Upper lobe of right lung (tissue), 1 donor: ENCODE measurements around the gene FAM151B. TPM values are rescaled to one million over a fixed set of nuclear protein-coding genes. Genes with fewer than 3 reads are reported as not detected.
"Not testable (repeated sequence)": the region's sequence is repeated elsewhere in the genome, so short reads cannot be mapped to it uniquely, and the experiment has no call there.

Experiments used
- ATAC-seq: fragments of 200-7000 bp; cut with Tn5 transposase; one replicate; pipeline ENCODE4 v1.9.1; 2020; ENCODE audit warnings: mild to moderate bottlenecking, moderate library complexity
- DNase-seq: peaks from one replicate; pipeline ENCODE4 v3.0.0-alpha.2; 2020
- H3K27ac ChIP-seq: fragments of 200-600 bp; one replicate; pipeline ENCODE4 v1.8.0; 2022
- H3K27me3 ChIP-seq: fragments of 200-600 bp; one replicate; pipeline ENCODE4 v1.8.0; 2022; ENCODE audit warnings: mild to moderate bottlenecking
- H3K36me3 ChIP-seq: fragments of 200-600 bp; one replicate; pipeline ENCODE4 v1.8.0; 2022
- H3K4me1 ChIP-seq: fragments of 200-600 bp; one replicate; pipeline ENCODE4 v1.8.0; 2022
- H3K4me3 ChIP-seq: fragments of 200-600 bp; one replicate; pipeline ENCODE4 v1.8.0; 2022; ENCODE audit warnings: mild to moderate bottlenecking
- H3K9me3 ChIP-seq: fragments of 200-600 bp; one replicate; pipeline ENCODE4 v1.8.0; 2022
- intact Hi-C: fragments of 100-400 bp; cut with DNase I; formaldehyde crosslinking; loops from one replicate; pipeline ENCODE4 v1.11.0; 2022
- total RNA-seq: library from RNA; stranded (reverse); fragmentation: NEBNext Ultra II Directional; extraction: Animal tissue kit (Norgen Biotek cat#: 25700); gene quantifications from one replicate; pipeline ENCODE4 v1.2.1, GENCODE V29; 2021
- TF ChIP-seq, protein P1 (sequence below): fragments of 200-600 bp; IDR thresholded peaks from one replicate; pipeline ENCODE4 v1.8.0; 2022; ENCODE audit warnings: antibody characterized with exemption
- donor health status: DM: no; HTN: yes; CAD: no; lungs with severe emphysema.

FAM151B gene
- total RNA-seq, 1 donor from 2014 or later, result 3.4 TPM

DNA sequence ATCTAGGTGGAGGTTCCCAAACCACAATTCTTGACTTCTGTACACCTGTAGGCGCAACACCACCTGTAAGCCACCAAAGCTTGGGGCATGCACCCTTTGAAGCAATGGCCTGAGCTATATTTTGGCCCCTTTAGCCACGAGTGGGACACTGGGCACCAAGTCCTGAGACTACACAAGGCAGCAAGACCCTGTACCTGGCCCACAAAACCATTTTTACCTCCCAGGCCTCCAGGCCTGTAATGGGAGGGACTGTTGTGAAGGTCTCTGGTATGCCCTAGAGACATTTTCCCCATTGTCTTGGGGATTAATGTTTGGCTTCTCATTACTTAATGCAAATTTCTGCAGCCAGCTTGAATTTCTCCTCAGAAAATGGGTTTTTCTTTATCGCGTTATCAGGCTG lies 24.6 kb upstream of the FAM151B start:
- peaks cover 34% of the 10 kb centered on the region for H3K36me3 ChIP-seq
- no peak for ATAC-seq
- no peaks in the 10 kb centered on the region for H3K27me3 ChIP-seq
- intact Hi-C loops, result no loop called here
- H3K4me3 ChIP-seq, result no peak overlapping the region
- no peak overlapping the region for H3K27ac ChIP-seq
- TF ChIP-seq, protein P1, sequence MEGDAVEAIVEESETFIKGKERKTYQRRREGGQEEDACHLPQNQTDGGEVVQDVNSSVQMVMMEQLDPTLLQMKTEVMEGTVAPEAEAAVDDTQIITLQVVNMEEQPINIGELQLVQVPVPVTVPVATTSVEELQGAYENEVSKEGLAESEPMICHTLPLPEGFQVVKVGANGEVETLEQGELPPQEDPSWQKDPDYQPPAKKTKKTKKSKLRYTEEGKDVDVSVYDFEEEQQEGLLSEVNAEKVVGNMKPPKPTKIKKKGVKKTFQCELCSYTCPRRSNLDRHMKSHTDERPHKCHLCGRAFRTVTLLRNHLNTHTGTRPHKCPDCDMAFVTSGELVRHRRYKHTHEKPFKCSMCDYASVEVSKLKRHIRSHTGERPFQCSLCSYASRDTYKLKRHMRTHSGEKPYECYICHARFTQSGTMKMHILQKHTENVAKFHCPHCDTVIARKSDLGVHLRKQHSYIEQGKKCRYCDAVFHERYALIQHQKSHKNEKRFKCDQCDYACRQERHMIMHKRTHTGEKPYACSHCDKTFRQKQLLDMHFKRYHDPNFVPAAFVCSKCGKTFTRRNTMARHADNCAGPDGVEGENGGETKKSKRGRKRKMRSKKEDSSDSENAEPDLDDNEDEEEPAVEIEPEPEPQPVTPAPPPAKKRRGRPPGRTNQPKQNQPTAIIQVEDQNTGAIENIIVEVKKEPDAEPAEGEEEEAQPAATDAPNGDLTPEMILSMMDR, result no peak
- DNase-seq, result no peak
- peaks cover 6% of the 10 kb centered on the region for H3K9me3 ChIP-seq
- peaks cover 22% of the 10 kb centered on the region for H3K4me1 ChIP-seq

- intact Hi-C loops, result no loop called here
- Histone ChIP-seq H3K27ac (no peak overlapping the region), H3K9me3 (peaks cover 6% of the 10 kb centered on the region), H3K4me3 (no peak overlapping the region), H3K4me1 (peaks cover 22% of the 10 kb centered on the region), H3K36me3 (peaks cover 14% of the 10 kb centered on the region), H3K27me3 (no peaks in the 10 kb centered on the region)
- peak; percentile 81 for ATAC-seq
- no peak for DNase-seq
- TF ChIP-seq, protein P1, result no peak
Observed at GRCh38 chr5:80466669-80467485, 21.0 kb upstream of the FAM151B start.

DNA sequence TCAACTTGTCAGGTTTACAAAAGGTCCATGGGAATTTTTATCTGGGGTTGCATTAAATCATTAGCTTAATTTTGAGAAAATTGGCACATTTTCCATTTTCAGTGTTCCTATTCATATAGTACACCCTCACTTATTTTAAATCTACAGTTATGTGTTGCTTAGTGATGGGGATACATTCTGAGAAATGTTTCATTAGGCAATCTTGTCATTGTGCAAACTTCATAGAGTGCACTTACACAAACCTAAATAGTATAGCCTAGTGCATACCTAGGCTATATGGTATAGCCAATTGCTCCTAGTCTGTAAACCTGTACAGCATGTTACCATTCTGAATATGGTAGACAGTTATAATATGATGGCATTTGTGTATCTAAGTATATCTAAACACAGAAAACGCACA lies 19.8 kb upstream of the FAM151B start:
- no peak for DNase-seq
- no peaks in the 10 kb centered on the region for H3K27me3 ChIP-seq
- H3K9me3 ChIP-seq, result peaks cover 6% of the 10 kb centered on the region
- H3K27ac ChIP-seq, result no peak overlapping the region
- H3K36me3 ChIP-seq, result peaks cover 11% of the 10 kb centered on the region
- no peak for ATAC-seq
- intact Hi-C loops, result no loop called here
- H3K4me3 ChIP-seq, result no peak overlapping the region
- H3K4me1 ChIP-seq, result peaks cover 22% of the 10 kb centered on the region
- TF ChIP-seq, protein P1, result no peak

- H3K36me3 ChIP-seq, result peaks cover 27% of the 10 kb centered on the region
- intact Hi-C loops, result not testable (repeated sequence)
Observed at GRCh38 chr5:80470631-80471030, 17.3 kb upstream of the FAM151B start.

GRCh38 chr5:80474929-80475328 lies 13.0 kb upstream of the FAM151B start:
- TF ChIP-seq, protein P1, result no peak
- H3K36me3 ChIP-seq, result peaks cover 37% of the 10 kb centered on the region
- no peaks in the 10 kb centered on the region for H3K4me1 ChIP-seq
- H3K9me3 ChIP-seq, result no peaks in the 10 kb centered on the region
- H3K27ac ChIP-seq, result no peak overlapping the region
- H3K4me3 ChIP-seq, result no peak overlapping the region
- intact Hi-C loops, result no loop called here
- no peak for DNase-seq
- no peak for ATAC-seq
- H3K27me3 ChIP-seq, result no peaks in the 10 kb centered on the region

More at GRCh38 chr5:80470631-80471030, 17.3 kb upstream of the FAM151B start:
- H3K9me3 ChIP-seq, H3K27me3 ChIP-seq, ATAC-seq, DNase-seq, H3K27ac ChIP-seq, H3K4me3 ChIP-seq: not testable (repeated sequence)
- peaks cover 21% of the 10 kb centered on the region for H3K4me1 ChIP-seq

- Histone ChIP-seq H3K36me3 (peaks cover 24% of the 10 kb centered on the region), H3K27ac (no peak overlapping the region), H3K4me1 (no peaks in the 10 kb centered on the region), H3K4me3 (no peak overlapping the region), H3K9me3 (peaks cover 4% of the 10 kb centered on the region), H3K27me3 (no peaks in the 10 kb centered on the region)
- intact Hi-C loops, result no loop called here
- TF ChIP-seq, protein P1, result no peak
- ATAC-seq, result no peak
- no peak for DNase-seq
Observed at GRCh38 chr5:80479713-80480112, 8.2 kb upstream of the FAM151B start.
